ENCODE data around the gene KSR2. TPM values are rescaled to one million over a fixed set of nuclear protein-coding genes. Genes with fewer than 3 reads are reported as not detected.

KSR2 gene
- total RNA-seq, 1 experiment from 2014 or later, result 1.3 TPM

DNA sequence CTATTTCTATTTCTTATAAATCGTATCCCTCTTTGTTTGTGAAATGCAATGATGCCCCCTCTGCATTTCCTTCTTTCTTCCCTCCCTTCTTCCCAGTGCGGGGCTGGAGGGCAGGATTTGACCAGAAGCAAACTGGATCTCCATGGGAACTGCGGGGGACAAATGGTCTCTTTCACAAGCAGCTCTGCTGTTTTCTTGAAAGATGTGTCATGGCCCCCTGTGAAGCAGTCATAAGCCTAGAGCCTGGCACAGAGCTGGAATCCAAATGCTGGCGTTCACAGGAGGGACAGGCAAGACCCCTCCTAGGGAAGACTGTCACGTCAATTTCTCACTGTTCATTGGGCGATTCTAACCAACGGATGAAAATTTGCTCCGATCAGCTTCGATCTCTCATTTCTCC lies 403.9 kb downstream of the KSR2 start:
- no peak overlapping the region for H3K18ac ChIP-seq (ENCODE audit: insufficient read length, low read depth, low read length)
- H3K9ac ChIP-seq (ENCODE audit: extremely low read depth, insufficient read length, low read length), result no peak overlapping the region
- H3K9me3 ChIP-seq (ENCODE audit: control insufficient read depth, low read depth, low read length), result no peaks in the 10 kb centered on the region
- no peaks in the 10 kb centered on the region for H3K79me2 ChIP-seq (ENCODE audit: insufficient read depth, low read length)
- H3K27me3 Mint-ChIP-seq (ENCODE audit: low read depth), result no peaks in the 10 kb centered on the region; the same call in 1 of the 2 replicates
- no peaks in the 10 kb centered on the region for H3K36me3 Mint-ChIP-seq (ENCODE audit: insufficient read depth in 1 of 3, low read depth in 3 of 3)
- H3K9me3 Mint-ChIP-seq, result no peaks in the 10 kb centered on the region
- H2BK20ac ChIP-seq (ENCODE audit: low read depth, low read length, poor library complexity, severe bottlenecking), result no peak overlapping the region
- H3K27ac Mint-ChIP-seq, result no peak overlapping the region
- no peak overlapping the region for H2BK5ac ChIP-seq (ENCODE audit: insufficient read length, low read length)
- no peak overlapping the region for H4K8ac ChIP-seq (replicated peaks; ENCODE audit: insufficient read length, low read depth, low read length)
- H3K23ac ChIP-seq (ENCODE audit: insufficient read length, low read depth, low read length), result no peak overlapping the region
- H3K23me2 ChIP-seq (ENCODE audit: insufficient read length, low read depth, low read length, poor library complexity, severe bottlenecking), result no peaks in the 10 kb centered on the region
- no peak overlapping the region for H4K5ac ChIP-seq (ENCODE audit: insufficient read length, low read depth, low read length)
- H3K4me1 ChIP-seq (ENCODE audit: insufficient read depth, low read length), result no peaks in the 10 kb centered on the region
- no peak overlapping the region for H3K56ac ChIP-seq (ENCODE audit: insufficient read length, low read depth, low read length)
- no peak overlapping the region for H2AK5ac ChIP-seq (ENCODE audit: insufficient read length, low read length)
- H3K27ac ChIP-seq (ENCODE audit: insufficient read length, low read depth, low read length), result no peak overlapping the region
- no peak overlapping the region for H2AFZ ChIP-seq (ENCODE audit: low read length)
- H3K27me3 ChIP-seq (ENCODE audit: insufficient read depth, low read length), result no peaks in the 10 kb centered on the region
- no peak for DNase-seq
- no peak overlapping the region for H3K4ac ChIP-seq (ENCODE audit: low read depth, low read length)
- H3K4me3 Mint-ChIP-seq, result no peak overlapping the region
- H3K79me1 ChIP-seq (ENCODE audit: insufficient read depth, low read depth, low read length, poor library complexity, severe bottlenecking), result no peaks in the 10 kb centered on the region
- no peak for TF ChIP-seq CTCF (conservative IDR thresholded peaks at IDR 0.05)
- H2BK15ac ChIP-seq (ENCODE audit: low read depth, low read length), result no peak overlapping the region
- H3T11ph ChIP-seq (ENCODE audit: low read length), result no peak overlapping the region
- H3K4me2 ChIP-seq (ENCODE audit: insufficient read depth, insufficient read length, low read length), result no peak overlapping the region
- no peak overlapping the region for H4K91ac ChIP-seq (ENCODE audit: insufficient read length, low read depth, low read length)
- WGBS (ENCODE audit: extremely low coverage, insufficient read length, low lambda C conversion rate), result no CpG with 5 or more reads among the region's 9 CpGs
- H2BK120ac ChIP-seq (ENCODE audit: low read depth, low read length, poor library complexity, severe bottlenecking), result no peak overlapping the region
- peaks cover 11 to 27% of the 10 kb centered on the region in 2 experiments for H3K4me1 Mint-ChIP-seq
- H3K14ac ChIP-seq (ENCODE audit: insufficient read depth, low read length), result no peak overlapping the region
- no peak overlapping the region for H2BK12ac ChIP-seq (ENCODE audit: insufficient read length, low read depth, low read length)
- H4K20me1 ChIP-seq (ENCODE audit: control insufficient read depth, insufficient read depth, insufficient read length), result no peaks in the 10 kb centered on the region

Data from H9 (cell line).